ENCODE measurements around the gene YY2. TPM values are rescaled to one million over a fixed set of nuclear protein-coding genes. Genes with fewer than 3 reads are reported as not detected.

Gene YY2
- polyA plus RNA-seq, 3 donors: 0.09 to 0.17 (median 0.12) TPM

DNA sequence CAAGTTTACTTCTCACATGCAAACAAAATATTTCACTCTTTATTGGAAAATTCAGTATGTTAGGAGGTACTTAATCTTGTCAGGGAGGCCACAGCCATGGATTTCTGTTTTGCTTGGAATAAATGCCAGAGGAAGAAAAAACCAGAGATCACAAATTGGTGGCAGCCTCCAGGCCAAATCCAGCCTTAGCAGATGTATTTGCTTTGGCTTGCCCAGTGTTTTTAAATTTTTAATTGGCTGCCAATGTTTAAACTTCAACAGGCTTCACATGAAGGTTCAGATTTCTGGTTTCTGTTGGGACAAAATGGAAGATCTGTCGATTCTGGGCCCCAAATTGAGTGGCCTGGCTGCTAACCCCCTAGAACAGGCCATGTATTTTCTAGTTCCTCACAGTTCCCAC, 19.2 kb downstream of the YY2 start:
- no peak overlapping the region for H3K4me3 Mint-ChIP-seq
- no peaks in the 10 kb centered on the region for H3K4me1 ChIP-seq (ENCODE audit: control insufficient read depth in 1 of 2, insufficient read depth in 2 of 2, low read length in 2 of 2)
- H2AFZ ChIP-seq (ENCODE audit: insufficient read depth, low read depth, low read length, poor library complexity, severe bottlenecking): no peak overlapping the region
- H3K79me2 ChIP-seq (ENCODE audit: insufficient read depth, low read length): no peaks in the 10 kb centered on the region
- TF ChIP-seq, protein P1, sequence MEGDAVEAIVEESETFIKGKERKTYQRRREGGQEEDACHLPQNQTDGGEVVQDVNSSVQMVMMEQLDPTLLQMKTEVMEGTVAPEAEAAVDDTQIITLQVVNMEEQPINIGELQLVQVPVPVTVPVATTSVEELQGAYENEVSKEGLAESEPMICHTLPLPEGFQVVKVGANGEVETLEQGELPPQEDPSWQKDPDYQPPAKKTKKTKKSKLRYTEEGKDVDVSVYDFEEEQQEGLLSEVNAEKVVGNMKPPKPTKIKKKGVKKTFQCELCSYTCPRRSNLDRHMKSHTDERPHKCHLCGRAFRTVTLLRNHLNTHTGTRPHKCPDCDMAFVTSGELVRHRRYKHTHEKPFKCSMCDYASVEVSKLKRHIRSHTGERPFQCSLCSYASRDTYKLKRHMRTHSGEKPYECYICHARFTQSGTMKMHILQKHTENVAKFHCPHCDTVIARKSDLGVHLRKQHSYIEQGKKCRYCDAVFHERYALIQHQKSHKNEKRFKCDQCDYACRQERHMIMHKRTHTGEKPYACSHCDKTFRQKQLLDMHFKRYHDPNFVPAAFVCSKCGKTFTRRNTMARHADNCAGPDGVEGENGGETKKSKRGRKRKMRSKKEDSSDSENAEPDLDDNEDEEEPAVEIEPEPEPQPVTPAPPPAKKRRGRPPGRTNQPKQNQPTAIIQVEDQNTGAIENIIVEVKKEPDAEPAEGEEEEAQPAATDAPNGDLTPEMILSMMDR (IDR thresholded peaks at IDR 0.05): no peak
- H3K9ac ChIP-seq (ENCODE audit: insufficient read depth, low read length, poor library complexity, severe bottlenecking): no peak overlapping the region
- intact Hi-C loops (cut with micrococcal nuclease): no loop called here
- DNase-seq: no peak
- no peaks in the 10 kb centered on the region for H3K9me3 Mint-ChIP-seq
- H3K4me2 ChIP-seq (replicated peaks; ENCODE audit: extremely low read depth, low read length, poor library complexity, severe bottlenecking): no peak overlapping the region
- no CpG with 5 or more reads among the region's 1 CpG for WGBS (ENCODE audit: insufficient coverage)
- H3K4me3 ChIP-seq (replicated peaks in 1 of 3; ENCODE audit: low read depth in 2 of 3, low read length in 3 of 3): no peak overlapping the region
- H3K27ac ChIP-seq (ENCODE audit: low read depth in 1 of 2, low read length in 2 of 2): no peak overlapping the region
- no peak overlapping the region for H3K27ac Mint-ChIP-seq
- peaks cover 2 to 8% of the 10 kb centered on the region in 2 donors for H3K36me3 Mint-ChIP-seq
- H4K20me1 ChIP-seq (ENCODE audit: insufficient read depth, low read length): no peaks in the 10 kb centered on the region
- peaks cover 0 to 7% (median 0%) of the 10 kb centered on the region in 3 donors for H3K27me3 Mint-ChIP-seq (ENCODE audit: low read depth in 3 of 3)
- no peaks in the 10 kb centered on the region for H3K36me3 ChIP-seq (replicated peaks in 1 of 2; ENCODE audit: control insufficient read depth in 1 of 2, insufficient read depth in 2 of 2, low read length in 2 of 2)
- no peaks in the 10 kb centered on the region for H3K9me3 ChIP-seq (replicated peaks in 1 of 2; ENCODE audit: control insufficient read depth in 1 of 2, insufficient read depth in 1 of 2, low read length in 2 of 2)
- no peaks in the 10 kb centered on the region for H3K27me3 ChIP-seq (ENCODE audit: control insufficient read depth in 2 of 2, insufficient read depth in 2 of 2, low read length in 2 of 2)
- no peaks in the 10 kb centered on the region for H3K4me1 Mint-ChIP-seq

DNA sequence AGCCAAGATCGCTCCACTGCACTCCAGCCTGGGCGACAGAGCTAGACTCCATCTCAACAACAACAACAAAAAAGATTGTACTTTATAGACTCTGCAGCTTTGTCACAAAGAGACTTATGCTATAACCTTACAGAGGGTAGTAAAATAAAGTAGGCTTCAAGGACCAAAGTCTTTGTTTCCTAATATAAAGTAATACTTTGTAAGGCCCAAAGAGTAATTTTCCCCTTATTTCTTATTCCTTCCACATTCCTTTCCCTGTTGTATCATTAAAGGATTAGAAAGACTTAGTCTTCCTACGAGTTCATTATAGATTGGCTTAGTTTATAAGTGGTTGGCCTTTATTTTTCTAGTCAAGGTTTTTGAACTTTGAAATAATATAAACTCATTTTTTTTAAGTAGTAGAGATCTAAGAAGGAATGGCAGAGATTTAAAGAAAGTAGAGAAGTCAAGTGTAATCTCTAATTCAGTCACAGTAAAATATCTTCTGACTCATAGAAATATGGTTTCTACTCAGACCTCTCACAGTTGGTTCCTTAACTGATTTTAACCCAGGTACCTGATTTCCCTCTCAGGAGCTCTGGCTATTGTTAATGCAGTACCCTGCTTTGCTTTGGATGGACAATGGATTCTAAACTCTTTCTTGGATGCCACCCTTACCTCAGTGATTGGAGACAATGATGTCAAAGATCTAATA, 26.2 kb downstream of the YY2 start:
- Mint-ChIP-seq H3K9me3 (peaks cover 0 to 2% (median 0%) of the 10 kb centered on the region in 7 donors), H3K27ac (no peak overlapping the region), H3K4me3 (no peak overlapping the region), H3K27me3 (ENCODE audit: low read depth in 3 of 3) (peaks cover 0 to 3% (median 0%) of the 10 kb centered on the region in 3 donors), H3K4me1 (peaks cover 6% of the 10 kb centered on the region), H3K36me3 (peaks cover 10% of the 10 kb centered on the region in 2 donors)
- Histone ChIP-seq H3K4me2 (replicated peaks; ENCODE audit: extremely low read depth, low read length, poor library complexity, severe bottlenecking) (no peak overlapping the region), H4K20me1 (ENCODE audit: insufficient read depth, low read length) (no peaks in the 10 kb centered on the region), H3K9ac (ENCODE audit: insufficient read depth, low read length, poor library complexity, severe bottlenecking) (no peak overlapping the region), H3K9me3 (replicated peaks in 1 of 2; ENCODE audit: control insufficient read depth in 1 of 2, insufficient read depth in 1 of 2, low read length in 2 of 2) (no peaks in the 10 kb centered on the region), H3K4me3 (replicated peaks in 1 of 3; ENCODE audit: low read depth in 2 of 3, low read length in 3 of 3) (no peak overlapping the region), H3K27me3 (ENCODE audit: control insufficient read depth in 2 of 2, insufficient read depth in 2 of 2, low read length in 2 of 2) (no peaks in the 10 kb centered on the region), H3K27ac (ENCODE audit: low read depth in 1 of 2, low read length in 2 of 2) (no peak overlapping the region), H2AFZ (ENCODE audit: insufficient read depth, low read depth, low read length, poor library complexity, severe bottlenecking) (no peak overlapping the region), H3K4me1 (ENCODE audit: control insufficient read depth in 1 of 2, insufficient read depth in 2 of 2, low read length in 2 of 2) (no peaks in the 10 kb centered on the region), H3K79me2 (ENCODE audit: insufficient read depth, low read length) (no peaks in the 10 kb centered on the region), H3K36me3 (replicated peaks in 1 of 2; ENCODE audit: control insufficient read depth in 1 of 2, insufficient read depth in 2 of 2, low read length in 2 of 2) (peaks cover 0 to 6% of the 10 kb centered on the region in 2 donors)
- DNase-seq: no peak
- intact Hi-C loops (cut with micrococcal nuclease): no loop called here
- TF ChIP-seq, protein P1 (IDR thresholded peaks at IDR 0.05): no peak
- WGBS (ENCODE audit: insufficient coverage): no CpG with 5 or more reads among the region's 3 CpGs
